Measurements from ENCODE around the gene RTL1.

Gene RTL1

GRCh38 chr14:100881211-100882025 lies 22.1 kb downstream of the RTL1 start:
- DNase-seq, result no peak

- DNase-seq, result no peak
Measured at GRCh38 chr14:100880271-100881101, 23.0 kb downstream of the RTL1 start.

- DNase-seq, result no peak
Measured at GRCh38 chr14:100879782-100880181, 23.7 kb downstream of the RTL1 start.

GRCh38 chr14:100879194-100879593 lies 24.3 kb downstream of the RTL1 start:
- DNase-seq, result no peak

- no peak for DNase-seq
Measured at GRCh38 chr14:100878271-100879146, 25.0 kb downstream of the RTL1 start.

GRCh38 chr14:100875861-100876590 lies 27.5 kb downstream of the RTL1 start:
- no peak for DNase-seq

- DNase-seq, result no peak
Measured at GRCh38 chr14:100875126-100875525, 28.4 kb downstream of the RTL1 start.

GRCh38 chr14:100874411-100875091 lies 29.0 kb downstream of the RTL1 start:
- no peak for DNase-seq

- DNase-seq, result no peak
Measured at GRCh38 chr14:100874051-100874410, 29.5 kb downstream of the RTL1 start.

- DNase-seq, result no peak
Measured at GRCh38 chr14:100873096-100873482, 30.4 kb downstream of the RTL1 start.

- peak; percentile 19 for DNase-seq
Measured at GRCh38 chr14:100872259-100873095, 31.0 kb downstream of the RTL1 start.

GRCh38 chr14:100871234-100872186 lies 32.0 kb downstream of the RTL1 start:
- DNase-seq, result peak; percentile 4

GRCh38 chr14:100868621-100869370 lies 34.7 kb downstream of the RTL1 start:
- no peak for DNase-seq

- DNase-seq, result no peak
Measured at GRCh38 chr14:100867631-100868315, 35.7 kb downstream of the RTL1 start.

- no peak for DNase-seq
Measured at GRCh38 chr14:100866666-100867630, 36.6 kb downstream of the RTL1 start.

- no peak for DNase-seq
Measured at GRCh38 chr14:100865682-100866591, 37.6 kb downstream of the RTL1 start.

All from inflammatory macrophage treated with lipopolysaccharide for 4 hours (primary cell).